IPS DF 4.7 (cell line): ENCODE measurements around the gene RERE.

Experiments
- DNase-seq: peaks from one replicate; pipeline ENCODE4 v3.0.0-alpha.2; 2013; ENCODE audit warnings: low spot score; ENCODE audit errors: extremely low read depth

The RERE gene

GRCh38 chr1:8691662-8692061 lies 125.8 kb downstream of the RERE start:
- DNase-seq, result no peak

- DNase-seq, result no peak
These were observed 127.3 kb downstream of the RERE start for GRCh38 chr1:8690253-8690525.

- DNase-seq, result no peak
These were observed 127.8 kb downstream of the RERE start for GRCh38 chr1:8689431-8690252.

GRCh38 chr1:8687538-8687937 lies 129.9 kb downstream of the RERE start:
- no peak for DNase-seq

- no peak for DNase-seq
These were observed 130.4 kb downstream of the RERE start for GRCh38 chr1:8687039-8687438.

GRCh38 chr1:8685463-8685862 lies 132.0 kb downstream of the RERE start:
- DNase-seq, result no peak

- no peak for DNase-seq
These were observed 132.8 kb downstream of the RERE start for GRCh38 chr1:8684590-8684989.

GRCh38 chr1:8682573-8682972 lies 134.9 kb downstream of the RERE start:
- no peak for DNase-seq

- DNase-seq, result no peak
These were observed 135.5 kb downstream of the RERE start for GRCh38 chr1:8681911-8682310.

- DNase-seq, result no peak
These were observed 136.5 kb downstream of the RERE start for GRCh38 chr1:8680664-8681650.

- no peak for DNase-seq
These were observed 137.3 kb downstream of the RERE start for GRCh38 chr1:8679929-8680663.

- DNase-seq, result no peak
These were observed 138.0 kb downstream of the RERE start for GRCh38 chr1:8679395-8679800.

GRCh38 chr1:8678673-8679394 lies 138.6 kb downstream of the RERE start:
- no peak for DNase-seq

GRCh38 chr1:8677782-8678181 lies 139.7 kb downstream of the RERE start:
- DNase-seq, result no peak

GRCh38 chr1:8676813-8677212 lies 140.6 kb downstream of the RERE start:
- DNase-seq, result no peak

GRCh38 chr1:8676072-8676471 lies 141.4 kb downstream of the RERE start:
- DNase-seq, result no peak

GRCh38 chr1:8674912-8675311 lies 142.5 kb downstream of the RERE start:
- DNase-seq, result no peak

- no peak for DNase-seq
These were observed 143.0 kb downstream of the RERE start for GRCh38 chr1:8674481-8674880.

- DNase-seq, result peak; percentile 16
These were observed 146.0 kb downstream of the RERE start for GRCh38 chr1:8671306-8671917.

- no peak for DNase-seq
These were observed 147.0 kb downstream of the RERE start for GRCh38 chr1:8670371-8670818.
